Neuronal stem cell (in vitro differentiated cells): ENCODE measurements around the gene CHCHD4.
A peak's percentile ranks its signal among the peaks of the same experiment; 100 is the strongest.

Experiments used
- DNase-seq: peaks from one replicate; pipeline ENCODE4 v3.0.0-alpha.2; 2013; ENCODE audit warnings: low spot score
- H2AFZ ChIP-seq: one replicate; pipeline ENCODE4 v1.6.1; 2013; ENCODE audit warnings: mild to moderate bottlenecking, low read length, inconsistent platforms
- H2AK5ac ChIP-seq: 2 replicates; pipeline ENCODE4 v1.6.1; 2013; ENCODE audit warnings: low read depth, mild to moderate bottlenecking, inconsistent platforms, low read length, moderate library complexity, mixed read lengths
- H2BK120ac ChIP-seq: 2 replicates; pipeline ENCODE4 v1.6.1; 2013; ENCODE audit warnings: low read depth, mild to moderate bottlenecking, inconsistent platforms, low read length, moderate library complexity, mixed read lengths
- H2BK12ac ChIP-seq: one replicate; pipeline ENCODE4 v1.6.1; 2013; ENCODE audit warnings: low read length, inconsistent platforms
- H2BK15ac ChIP-seq: 2 replicates; pipeline ENCODE4 v1.6.1; 2013; ENCODE audit warnings: mild to moderate bottlenecking, low read length, inconsistent platforms, mixed read lengths
- H2BK5ac ChIP-seq: one replicate; pipeline ENCODE4 v1.6.1; 2013; ENCODE audit warnings: inconsistent platforms, mild to moderate bottlenecking, low read length, moderate library complexity
- H3K14ac ChIP-seq: one replicate; pipeline ENCODE4 v1.6.1; 2013; ENCODE audit warnings: low read length, inconsistent platforms
- H3K18ac ChIP-seq: 2 replicates; pipeline ENCODE4 v1.6.1; 2013; ENCODE audit warnings: low read length, inconsistent platforms
- H3K23ac ChIP-seq: 2 replicates; pipeline ENCODE4 v1.6.1; 2013; ENCODE audit warnings: low read depth, mild to moderate bottlenecking, mixed read lengths, low read length, inconsistent platforms; ENCODE audit not compliant: poor library complexity
- H3K27ac ChIP-seq: replicated peaks from 3 replicates; pipeline ENCODE4 v1.5.1; 2013; ENCODE audit warnings: low read length, inconsistent platforms
- H3K27me3 ChIP-seq, 3 experiments: 2 replicates each; pipeline ENCODE4 v1.6.1; 2013; ENCODE audit warnings: low read length in 3 of 3, mild to moderate bottlenecking in 2 of 3, inconsistent platforms in 1 of 3, low read depth in 1 of 3, mixed read lengths in 1 of 3, moderate library complexity in 1 of 3; ENCODE audit not compliant: control insufficient read depth in 3 of 3, insufficient read depth in 3 of 3
- H3K36me3 ChIP-seq, 2 donors: replicated peaks in 1 of 2; 2 replicates each; pipeline ENCODE4 v1.6.1; 2013; ENCODE audit warnings: low read length in 2 of 2; ENCODE audit not compliant: control insufficient read depth in 2 of 2, insufficient read depth in 2 of 2
- H3K4ac ChIP-seq: 2 replicates; pipeline ENCODE4 v1.6.1; 2013; ENCODE audit warnings: inconsistent platforms, mild to moderate bottlenecking, low read length, moderate library complexity
- H3K4me1 ChIP-seq, 2 donors: 1 replicate in 1 of 2; 2 replicates in 1 of 2; pipeline ENCODE4 v1.6.1; 2013; ENCODE audit warnings: low read length in 2 of 2, low read depth in 1 of 2; ENCODE audit not compliant: control insufficient read depth in 2 of 2, insufficient read depth in 1 of 2
- H3K4me2 ChIP-seq: one replicate; pipeline ENCODE4 v1.6.1; 2013; ENCODE audit warnings: mild to moderate bottlenecking, low read length, inconsistent platforms; ENCODE audit not compliant: insufficient read depth, poor library complexity, severe bottlenecking
- H3K4me3 ChIP-seq, 2 donors: 2 replicates each; pipeline ENCODE4 v1.5.1; 2013; ENCODE audit warnings: low read length in 2 of 2, mild to moderate bottlenecking in 2 of 2, inconsistent platforms in 1 of 2, moderate library complexity in 1 of 2
- H3K79me1 ChIP-seq: one replicate; pipeline ENCODE4 v1.6.1; 2013; ENCODE audit warnings: low read depth, mild to moderate bottlenecking, inconsistent platforms, low read length, moderate library complexity
- H3K9ac ChIP-seq: one replicate; pipeline ENCODE4 v1.6.1; 2013; ENCODE audit warnings: mild to moderate bottlenecking, low read depth, low read length, inconsistent platforms; ENCODE audit not compliant: poor library complexity
- H3K9me3 ChIP-seq, 2 donors: replicated peaks in 1 of 2; 2 replicates each; pipeline versions ENCODE3 to v1.6.1; 2013; ENCODE audit warnings: low read length in 2 of 2, mild to moderate bottlenecking in 2 of 2, inconsistent platforms in 1 of 2, low read depth in 1 of 2, mixed read lengths in 1 of 2, moderate library complexity in 1 of 2; ENCODE audit not compliant: control insufficient read depth in 2 of 2, insufficient read depth in 1 of 2
- H4K8ac ChIP-seq: one replicate; pipeline ENCODE4 v1.6.1; 2013; ENCODE audit warnings: low read depth, mild to moderate bottlenecking, inconsistent platforms, low read length, moderate library complexity
- H4K91ac ChIP-seq: one replicate; pipeline ENCODE4 v1.6.1; 2013; ENCODE audit warnings: low read length, low read depth, mild to moderate bottlenecking, inconsistent platforms; ENCODE audit not compliant: poor library complexity
- WGBS, 2 donors: extraction: QIAGEN DNeasy Blood & Tissue Kit; methylation state at CpG; one replicate each; pipeline ENCODE4 v1.1.7; 2013; ENCODE audit warnings: missing lambda C conversion rate in 2 of 2, mixed read lengths in 1 of 2; ENCODE audit not compliant: insufficient read length in 2 of 2, insufficient replicate concordance in 1 of 2; ENCODE audit errors: extremely low coverage in 2 of 2; 5-methylcytosine and 5-hydroxymethylcytosine counted together

The CHCHD4 gene

DNA sequence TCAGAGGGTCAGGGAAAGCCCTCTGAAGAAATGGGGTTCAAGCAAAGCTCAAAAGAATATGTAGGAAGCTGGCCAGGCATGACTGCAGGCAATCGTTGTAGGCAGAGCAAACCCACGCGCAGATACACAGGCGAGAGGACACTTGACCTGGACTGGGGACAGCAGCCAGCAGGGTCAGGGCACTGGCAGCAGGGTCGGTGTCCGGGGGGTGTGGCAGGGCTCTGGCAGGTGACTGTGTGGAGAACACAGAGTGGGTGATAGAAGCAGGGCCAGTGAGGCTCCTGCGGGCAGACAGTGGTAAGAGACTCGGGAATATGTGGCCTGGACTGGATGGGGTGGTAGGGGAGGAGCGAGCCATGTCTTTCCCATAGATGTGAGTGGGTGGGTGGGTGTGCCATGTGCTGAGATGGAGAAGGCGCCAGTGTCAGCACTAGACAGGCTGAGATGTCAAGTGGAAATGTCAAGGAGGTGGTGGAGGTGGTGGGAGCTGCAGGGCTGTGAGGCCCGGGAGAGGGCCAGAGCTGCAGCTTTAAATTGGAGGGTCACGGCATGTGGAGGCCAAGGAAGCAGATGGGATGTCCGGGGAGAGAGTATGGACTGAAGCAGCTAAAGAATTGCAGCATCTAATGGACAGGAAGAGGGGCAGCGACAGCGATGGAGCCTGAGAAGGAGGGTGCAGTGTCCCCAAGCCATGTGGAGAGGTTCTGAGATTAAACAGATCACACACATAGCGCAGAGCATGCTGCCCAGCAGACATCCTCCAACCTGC is 13.6 kb upstream of the CHCHD4 start:
- H3K18ac ChIP-seq: no peak overlapping the region
- no peaks in the 10 kb centered on the region for H3K9me3 ChIP-seq
- no peaks in the 10 kb centered on the region for H3K4me1 ChIP-seq
- H3K9ac ChIP-seq: no peak overlapping the region
- H2BK15ac ChIP-seq: no peak overlapping the region
- H3K27ac ChIP-seq: no peak overlapping the region
- WGBS, 2 donors: no CpG with 5 or more reads among the region's 16 CpGs
- no peak overlapping the region for H3K4ac ChIP-seq
- H2BK120ac ChIP-seq: no peak overlapping the region
- no peak overlapping the region for H2AK5ac ChIP-seq
- H3K4me2 ChIP-seq: no peak overlapping the region
- H4K8ac ChIP-seq: no peak overlapping the region
- no peak for DNase-seq
- H2AFZ ChIP-seq: no peak overlapping the region
- peak overlapping the region; percentile 25 for H3K14ac ChIP-seq
- H3K79me1 ChIP-seq: no peaks in the 10 kb centered on the region
- H3K27me3 ChIP-seq: no peaks in the 10 kb centered on the region
- H2BK12ac ChIP-seq: no peak overlapping the region
- H3K4me3 ChIP-seq: no peak overlapping the region
- H3K23ac ChIP-seq: peak overlapping the region; percentile 29
- no peak overlapping the region for H4K91ac ChIP-seq
- no peak overlapping the region for H2BK5ac ChIP-seq
- H3K36me3 ChIP-seq: peaks cover 23 to 100% of the 10 kb centered on the region in 2 donors

GRCh38 chr3:14137445-14137844 is 12.8 kb upstream of the CHCHD4 start:
- Histone ChIP-seq H2BK15ac (no peak overlapping the region), H2BK120ac (no peak overlapping the region), H2AK5ac (no peak overlapping the region), H3K18ac (no peak overlapping the region), H3K4ac (no peak overlapping the region), H3K79me1 (no peaks in the 10 kb centered on the region), H4K8ac (no peak overlapping the region), H2BK12ac (no peak overlapping the region), H4K91ac (no peak overlapping the region), H3K23ac (no peak overlapping the region), H2AFZ (no peak overlapping the region), H3K27ac (no peak overlapping the region), H3K4me1 (no peaks in the 10 kb centered on the region), H3K4me3 (no peak overlapping the region), H3K27me3 (no peaks in the 10 kb centered on the region), H3K9ac (no peak overlapping the region), H3K14ac (no peak overlapping the region), H3K9me3 (no peaks in the 10 kb centered on the region), H3K36me3 (peaks cover 29 to 100% of the 10 kb centered on the region in 2 donors), H2BK5ac (no peak overlapping the region), H3K4me2 (no peak overlapping the region)
- WGBS, 2 donors: no CpG with 5 or more reads among the region's 3 CpGs
- no peak for DNase-seq

GRCh38 chr3:14137004-14137403 is 12.3 kb upstream of the CHCHD4 start:
- Histone ChIP-seq H3K23ac (no peak overlapping the region), H3K27ac (no peak overlapping the region)

DNA sequence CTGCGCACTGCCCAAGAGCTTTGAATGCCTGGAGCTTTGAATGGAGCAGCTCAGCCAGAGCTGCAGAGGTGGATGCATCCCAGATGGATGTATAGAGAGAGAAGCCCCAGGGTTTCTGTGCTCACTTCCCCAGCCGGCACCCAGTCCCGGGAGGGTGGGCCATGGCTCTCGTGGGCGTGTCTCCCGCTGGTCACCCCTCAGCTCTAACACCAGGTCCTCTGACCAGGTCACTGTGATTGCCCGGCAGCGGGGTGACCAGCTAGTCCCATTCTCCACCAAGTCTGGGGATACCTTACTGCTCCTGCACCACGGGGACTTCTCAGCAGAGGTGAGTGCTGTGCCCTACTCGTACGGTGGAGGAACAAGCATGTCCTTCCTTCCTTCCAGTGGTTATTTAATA is 10.9 kb upstream of the CHCHD4 start:
- no peak overlapping the region for H3K4me2 ChIP-seq
- H2BK120ac ChIP-seq: no peak overlapping the region
- no peak overlapping the region for H2BK12ac ChIP-seq
- no peak overlapping the region for H3K9ac ChIP-seq
- H3K4ac ChIP-seq: no peak overlapping the region
- H2AFZ ChIP-seq: no peak overlapping the region
- H2AK5ac ChIP-seq: no peak overlapping the region
- H2BK5ac ChIP-seq: no peak overlapping the region
- no peak overlapping the region for H3K4me3 ChIP-seq
- H3K23ac ChIP-seq: no peak overlapping the region
- no peak overlapping the region for H2BK15ac ChIP-seq
- no CpG with 5 or more reads among the region's 11 CpGs for WGBS, 2 donors
- no peak overlapping the region for H4K8ac ChIP-seq
- H3K9me3 ChIP-seq: no peaks in the 10 kb centered on the region
- no peak overlapping the region for H3K27ac ChIP-seq
- H3K36me3 ChIP-seq: peaks cover 42 to 100% of the 10 kb centered on the region in 2 donors
- no peaks in the 10 kb centered on the region for H3K27me3 ChIP-seq
- H3K14ac ChIP-seq: peak overlapping the region; percentile 84
- no peaks in the 10 kb centered on the region for H3K79me1 ChIP-seq
- H4K91ac ChIP-seq: no peak overlapping the region
- DNase-seq: no peak
- no peaks in the 10 kb centered on the region for H3K4me1 ChIP-seq
- H3K18ac ChIP-seq: no peak overlapping the region

More at GRCh38 chr3:14137004-14137403, 12.3 kb upstream of the CHCHD4 start:
- no peak overlapping the region for H3K9ac ChIP-seq
- no peaks in the 10 kb centered on the region for H3K9me3 ChIP-seq
- DNase-seq: no peak
- peaks cover 32 to 100% of the 10 kb centered on the region in 2 donors for H3K36me3 ChIP-seq
- no peak overlapping the region for H2BK12ac ChIP-seq
- no peak overlapping the region for H4K91ac ChIP-seq
- no CpG with 5 or more reads among the region's 3 CpGs for WGBS, 2 donors
- H3K14ac ChIP-seq: no peak overlapping the region
- H2BK15ac ChIP-seq: no peak overlapping the region
- H3K18ac ChIP-seq: no peak overlapping the region
- H3K4ac ChIP-seq: no peak overlapping the region
- no peaks in the 10 kb centered on the region for H3K27me3 ChIP-seq
- no peaks in the 10 kb centered on the region for H3K4me1 ChIP-seq
- no peak overlapping the region for H2BK120ac ChIP-seq
- no peaks in the 10 kb centered on the region for H3K79me1 ChIP-seq
- H2AFZ ChIP-seq: no peak overlapping the region
- no peak overlapping the region for H3K4me2 ChIP-seq
- no peak overlapping the region for H4K8ac ChIP-seq
- no peak overlapping the region for H3K4me3 ChIP-seq
- H2AK5ac ChIP-seq: no peak overlapping the region
- no peak overlapping the region for H2BK5ac ChIP-seq
